HFFc6 (cell line): ENCODE results near the gene RANBP2. TPM values are rescaled to one million over a fixed set of nuclear protein-coding genes. Genes with fewer than 3 reads are reported as not detected.
"Not testable (repeated sequence)": the region's sequence is repeated elsewhere in the genome, so short reads cannot be mapped to it uniquely, and the experiment has no call there.

Experiments used
- DNase-seq: peaks from one replicate; pipeline ENCODE4 v3.0.0-alpha.2; 2018
- H3K27ac Mint-ChIP-seq: 2 replicates; pipeline ENCODE4 v1.8.0; 2020; ENCODE audit warnings: mild to moderate bottlenecking, mixed read lengths
- H3K27me3 Mint-ChIP-seq: 2 replicates; pipeline ENCODE4 v1.8.0; 2021; ENCODE audit warnings: mild to moderate bottlenecking, moderate library complexity, mixed read lengths; ENCODE audit not compliant: insufficient read depth
- H3K36me3 Mint-ChIP-seq: 2 replicates; pipeline ENCODE4 v1.8.0; 2021; ENCODE audit warnings: low read depth, mixed read lengths
- H3K4me1 Mint-ChIP-seq: 2 replicates; pipeline ENCODE4 v1.8.0; 2020; ENCODE audit warnings: low read depth, mixed read lengths
- H3K4me3 Mint-ChIP-seq: 2 replicates; pipeline ENCODE4 v1.8.0; 2020; ENCODE audit warnings: mild to moderate bottlenecking, moderate library complexity, mixed read lengths
- H3K9me3 Mint-ChIP-seq: 2 replicates; pipeline ENCODE4 v1.8.0; 2020; ENCODE audit warnings: mild to moderate bottlenecking, mixed read lengths
- CTCF ChIP-seq: fragments of 200-600 bp; sonication (generic); IDR thresholded peaks from 2 replicates; pipeline ENCODE4 v1.5.0; 2021; ENCODE audit warnings: antibody characterized with exemption, mild to moderate bottlenecking
- total RNA-seq, 6 experiments: library from RNA; stranded (reverse); fragmentation: NEBNext Ultra II Directional; extraction: Animal tissue kit (Norgen Biotek cat#: 25700); gene quantifications; 2 replicates in 1 of 6; 3 replicates in 5 of 6; pipeline ENCODE4 v1.2.3, GENCODE V29; 2021

The RANBP2 gene
- total RNA-seq, 6 experiments from 2014 or later = 48.3 to 69.4 (median 59.8) TPM

GRCh38 chr2:108691447-108691846 lies 27.8 kb upstream of the RANBP2 start:
- TF ChIP-seq CTCF = no peak
- H3K36me3 Mint-ChIP-seq = no peaks in the 10 kb centered on the region

GRCh38 chr2:108701208-108701607 lies 18.1 kb upstream of the RANBP2 start:
- Mint-ChIP-seq H3K9me3 (no peaks in the 10 kb centered on the region), H3K4me1 (peaks cover 8% of the 10 kb centered on the region), H3K27me3 (peaks cover 3% of the 10 kb centered on the region), H3K27ac (no peak overlapping the region), H3K36me3 (no peaks in the 10 kb centered on the region), H3K4me3 (no peak overlapping the region)
- DNase-seq = no peak
- no peak for TF ChIP-seq CTCF

More at GRCh38 chr2:108691447-108691846, 27.8 kb upstream of the RANBP2 start:
- no peak for DNase-seq
- Mint-ChIP-seq H3K4me3 (no peak overlapping the region), H3K27me3 (no peaks in the 10 kb centered on the region; the same call in 1 of the 2 replicates), H3K27ac (no peak overlapping the region), H3K4me1 (peaks cover 4% of the 10 kb centered on the region; the same call in 1 of the 2 replicates), H3K9me3 (no peaks in the 10 kb centered on the region)

- Mint-ChIP-seq H3K27ac (no peak overlapping the region), H3K4me1 (peaks cover 8% of the 10 kb centered on the region), H3K27me3 (peaks cover 5% of the 10 kb centered on the region), H3K36me3 (no peaks in the 10 kb centered on the region), H3K9me3 (no peaks in the 10 kb centered on the region), H3K4me3 (no peak overlapping the region)
- no peak for DNase-seq
- no peak for TF ChIP-seq CTCF
Observed at GRCh38 chr2:108701806-108702205, 17.5 kb upstream of the RANBP2 start.

GRCh38 chr2:108704871-108705270 lies 14.4 kb upstream of the RANBP2 start:
- Mint-ChIP-seq H3K27ac (no peak overlapping the region), H3K4me3 (no peak overlapping the region), H3K4me1 (peaks cover 8% of the 10 kb centered on the region), H3K9me3 (peaks cover 4% of the 10 kb centered on the region), H3K27me3 (peaks cover 5% of the 10 kb centered on the region), H3K36me3 (no peaks in the 10 kb centered on the region; the same call in 1 of the 2 replicates)
- DNase-seq = no peak
- no peak for TF ChIP-seq CTCF

GRCh38 chr2:108707300-108707699 lies 12.0 kb upstream of the RANBP2 start:
- Mint-ChIP-seq H3K27me3 (peaks cover 5% of the 10 kb centered on the region), H3K4me3 (no peak overlapping the region), H3K27ac (no peak overlapping the region), H3K9me3 (peaks cover 4% of the 10 kb centered on the region), H3K36me3 (no peaks in the 10 kb centered on the region; the same call in 1 of the 2 replicates), H3K4me1 (no peaks in the 10 kb centered on the region)
- DNase-seq = no peak
- no peak for TF ChIP-seq CTCF

GRCh38 chr2:108716971-108717370 lies 2.3 kb upstream of the RANBP2 start:
- not testable (repeated sequence) for H3K27ac Mint-ChIP-seq, DNase-seq

GRCh38 chr2:108726048-108726447 lies 6.8 kb downstream of the RANBP2 start:
- not testable (repeated sequence) for H3K27me3 Mint-ChIP-seq, H3K9me3 Mint-ChIP-seq, H3K4me3 Mint-ChIP-seq, DNase-seq, H3K36me3 Mint-ChIP-seq, H3K27ac Mint-ChIP-seq
- peaks cover 24% of the 10 kb centered on the region for H3K4me1 Mint-ChIP-seq

More at GRCh38 chr2:108716971-108717370, 2.3 kb upstream of the RANBP2 start:
- not testable (repeated sequence) for H3K27me3 Mint-ChIP-seq, H3K9me3 Mint-ChIP-seq, H3K36me3 Mint-ChIP-seq, H3K4me3 Mint-ChIP-seq
- H3K4me1 Mint-ChIP-seq = peaks cover 12% of the 10 kb centered on the region

- H3K36me3 Mint-ChIP-seq = peaks cover 17% of the 10 kb centered on the region
- H3K4me1 Mint-ChIP-seq = peaks cover 20% of the 10 kb centered on the region
- peak overlapping the region; percentile 85 for H3K27ac Mint-ChIP-seq
- not testable (repeated sequence) for H3K9me3 Mint-ChIP-seq, H3K27me3 Mint-ChIP-seq, DNase-seq
- peak overlapping the region; percentile 0; the same call in 1 of the 2 replicates for H3K4me3 Mint-ChIP-seq
Observed at GRCh38 chr2:108734656-108735055, 15.4 kb downstream of the RANBP2 start.

GRCh38 chr2:108757973-108758372 lies 38.7 kb downstream of the RANBP2 start:
- H3K4me1 Mint-ChIP-seq, H3K9me3 Mint-ChIP-seq, DNase-seq, H3K27me3 Mint-ChIP-seq, H3K36me3 Mint-ChIP-seq, H3K27ac Mint-ChIP-seq, H3K4me3 Mint-ChIP-seq: not testable (repeated sequence)
